Activated CD4-positive, alpha-beta T cell treated with anti-CD3 and anti-CD28 coated beads for 48 hours (primary cell): ENCODE data around the gene TMEM175.

Experiments
- DNase-seq: peaks from one replicate; pipeline ENCODE4 v3.0.0-alpha.2; 2020

TMEM175 gene

DNA sequence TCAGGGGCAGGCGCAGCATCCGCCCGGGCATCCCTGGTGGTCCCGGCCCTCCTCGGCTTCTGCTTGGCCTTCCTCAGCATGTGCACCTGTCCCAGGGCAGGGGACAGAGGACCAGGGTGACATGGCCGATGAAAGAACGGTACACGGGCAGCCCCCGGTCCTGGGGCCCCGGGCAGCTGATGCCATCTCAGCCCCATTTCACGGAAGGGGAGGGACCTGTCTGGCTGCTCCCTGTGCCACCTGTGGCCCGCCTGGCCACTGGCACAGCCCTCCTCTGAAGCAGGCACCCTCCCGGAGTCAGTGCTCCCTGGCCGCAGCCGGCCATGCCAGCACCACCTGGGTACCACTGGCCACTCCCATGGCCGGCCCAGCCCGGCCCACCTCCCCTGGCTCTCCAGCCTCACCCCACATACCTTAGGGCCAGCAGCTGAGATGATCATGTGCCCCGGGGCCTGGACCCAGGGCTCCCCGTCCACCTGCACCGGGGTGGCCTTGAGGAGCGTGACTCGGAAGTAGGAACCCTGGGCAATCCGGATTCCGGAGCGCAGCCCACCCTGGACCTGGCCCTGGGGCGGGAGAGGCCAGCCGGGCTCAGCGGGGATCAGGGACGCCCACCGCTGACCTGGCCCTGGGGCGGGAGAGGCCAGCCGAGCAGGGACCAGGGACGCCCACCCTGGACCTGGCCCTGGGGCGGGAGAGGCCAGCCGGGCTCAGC, 28.5 kb downstream of the TMEM175 start:
- DNase-seq: no peak

DNA sequence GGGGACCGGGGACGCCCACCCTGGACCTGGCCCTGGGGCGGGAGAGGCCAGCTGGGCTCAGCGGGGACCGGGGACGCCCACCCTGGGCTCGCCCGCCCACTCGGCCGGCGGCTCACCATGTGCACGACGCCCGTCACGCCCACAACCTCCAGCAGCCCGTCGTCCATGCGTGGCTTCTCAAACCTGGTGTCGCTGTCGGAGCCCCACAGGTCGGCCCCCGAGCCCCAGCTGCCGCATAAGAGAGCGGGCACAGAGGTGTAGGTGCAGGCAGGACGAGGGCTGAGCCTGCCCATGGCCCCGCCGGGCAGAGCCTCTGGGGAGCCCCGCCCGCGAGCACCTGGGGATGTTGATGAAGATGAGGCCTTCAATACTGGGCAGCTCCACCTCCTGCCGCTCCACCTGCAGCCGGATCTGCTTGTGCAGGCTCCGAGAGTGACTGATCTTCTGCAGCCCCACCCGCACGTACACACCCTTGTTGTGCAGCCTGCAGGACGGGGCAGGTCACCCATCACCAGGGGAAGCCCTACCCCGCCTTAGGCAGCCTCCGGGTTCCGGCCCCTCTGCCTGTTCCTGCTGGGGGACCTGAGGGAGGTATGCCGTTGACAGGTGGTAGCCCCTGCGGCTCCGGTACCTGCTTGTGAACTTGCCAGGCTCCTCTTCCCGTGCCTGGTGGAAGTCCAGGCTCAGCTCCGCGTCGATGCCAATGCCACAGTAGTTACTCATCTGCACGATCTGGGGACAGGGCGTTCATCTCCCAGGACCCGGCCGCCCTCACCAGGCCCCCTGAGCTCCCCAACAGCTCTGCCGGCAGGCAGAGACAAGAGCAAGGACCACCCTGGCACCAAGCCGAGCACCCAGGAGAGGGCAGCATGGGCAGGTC, 29.3 kb downstream of the TMEM175 start:
- DNase-seq: no peak

DNA sequence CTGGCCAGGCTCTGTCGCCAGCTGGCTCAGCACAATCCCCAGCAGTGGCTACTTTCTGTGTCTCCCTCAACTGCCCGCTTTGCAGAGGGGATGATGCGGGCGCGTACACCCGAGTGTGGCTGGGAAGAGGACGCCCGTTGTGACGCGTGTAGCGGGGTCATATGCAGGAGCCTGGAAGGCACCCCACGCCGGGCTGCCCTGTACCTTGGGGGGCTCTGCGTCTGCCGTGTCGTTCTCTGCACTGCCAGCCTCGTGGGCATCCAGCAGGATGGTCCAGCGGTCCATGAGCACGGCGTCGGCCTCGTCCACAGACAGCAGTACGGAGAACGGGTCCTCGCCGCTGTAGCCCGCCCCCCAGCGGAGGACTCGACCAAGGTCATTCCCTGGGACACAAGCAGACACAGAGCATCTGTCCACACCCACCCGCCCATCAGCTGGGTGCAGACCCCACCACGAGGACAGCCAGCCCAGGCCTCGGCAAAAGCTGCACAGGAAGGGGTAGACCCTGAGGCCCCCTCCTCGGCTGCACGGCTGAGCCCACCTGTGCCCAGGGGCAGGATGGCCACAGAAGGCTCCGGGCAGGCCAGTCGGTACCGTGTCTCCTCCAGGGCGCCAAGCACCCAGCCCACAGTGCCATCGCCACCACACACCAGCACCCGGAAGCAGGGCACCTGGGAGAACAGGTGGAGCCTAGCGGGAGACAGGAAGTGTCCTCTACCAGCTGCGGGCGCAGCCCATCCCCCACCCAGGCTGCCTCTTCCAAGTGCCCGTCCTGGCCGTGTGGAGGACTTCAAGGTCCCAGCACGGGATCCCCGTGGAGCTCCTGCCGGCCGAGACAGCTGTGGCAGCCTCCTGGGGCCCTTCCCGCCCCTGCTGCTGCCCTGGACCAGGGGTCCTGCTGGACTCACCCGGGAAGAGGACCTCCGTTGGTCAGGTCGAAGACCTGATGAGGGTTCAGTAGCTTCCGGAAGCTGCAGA, 30.3 kb downstream of the TMEM175 start:
- DNase-seq: no peak

DNA sequence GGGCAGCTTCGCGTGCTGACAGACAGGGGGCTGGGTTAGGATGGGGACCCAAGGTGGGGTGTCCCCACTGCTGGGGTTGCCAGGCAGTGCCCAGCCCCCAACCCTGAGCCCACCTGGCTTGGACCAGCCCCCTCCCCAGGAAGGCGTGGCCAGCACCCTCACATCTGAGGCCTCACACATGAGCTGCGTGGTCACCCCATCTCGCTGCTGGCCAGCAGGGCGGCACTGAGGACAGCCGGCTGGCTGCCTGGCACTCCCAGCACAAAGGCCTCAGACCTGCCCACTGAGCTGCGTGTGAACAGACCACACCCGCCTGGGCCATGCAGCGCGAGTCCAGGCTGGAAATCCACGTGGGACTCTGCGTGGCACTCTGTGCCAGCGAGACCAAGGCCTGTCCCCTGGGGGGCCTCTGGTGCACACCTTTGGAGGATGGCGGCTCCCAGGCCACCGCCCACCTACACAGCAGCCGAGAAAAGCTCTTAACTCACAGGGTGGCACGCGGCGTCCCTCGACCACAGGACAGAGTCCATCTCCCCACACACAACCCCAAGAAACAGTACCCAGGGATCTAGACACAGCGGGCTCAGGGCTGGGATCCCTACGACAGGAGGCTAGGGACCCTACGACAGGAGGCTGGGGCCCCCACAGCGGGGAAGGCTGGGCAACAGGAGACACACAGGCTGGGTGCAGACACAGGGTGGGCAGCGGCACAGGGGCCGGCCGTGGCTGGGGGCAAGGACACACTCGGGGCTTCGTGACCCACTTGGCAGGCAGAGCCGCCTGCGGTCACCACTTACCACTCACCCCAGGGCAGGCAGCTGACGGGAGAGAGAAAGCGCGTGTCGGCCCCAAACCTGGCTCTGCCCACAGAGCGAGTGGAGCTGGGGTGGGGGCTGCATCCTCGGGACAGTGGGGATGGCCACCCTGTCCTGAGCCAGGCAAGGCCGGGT, 31.3 kb downstream of the TMEM175 start:
- DNase-seq: no peak

DNA sequence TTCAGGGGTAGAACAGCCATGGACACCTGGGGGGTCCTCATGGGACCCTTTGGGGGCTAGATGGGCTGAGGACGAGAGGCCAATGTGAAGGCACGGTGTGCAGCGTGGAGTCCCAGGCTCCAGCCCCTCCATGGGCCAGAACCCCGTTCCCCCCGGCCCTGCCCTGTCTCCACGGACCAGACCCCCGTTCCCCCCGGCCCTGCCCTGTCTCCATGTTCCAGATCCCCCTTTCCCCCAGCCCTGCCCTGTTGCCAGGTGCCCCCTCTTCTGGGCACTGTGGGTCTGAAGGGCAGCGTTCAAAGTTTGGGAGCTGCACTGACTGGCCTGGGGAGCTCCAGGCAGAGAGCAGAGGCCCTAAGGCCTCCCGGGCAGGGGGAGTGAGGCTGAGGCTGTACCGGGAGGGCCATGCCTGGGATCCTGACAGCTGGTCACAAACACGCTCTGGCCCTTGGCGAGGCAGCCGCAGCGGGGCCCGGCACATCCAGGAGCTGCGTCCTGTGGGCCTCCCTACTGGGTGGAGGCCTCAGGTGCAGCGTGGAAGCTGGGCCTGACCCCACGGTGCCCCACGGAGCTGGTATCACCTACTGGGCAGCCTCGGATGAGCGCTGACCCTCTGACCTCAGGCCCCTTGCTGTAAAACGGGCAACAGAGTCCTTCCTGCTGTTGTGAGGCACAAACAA, 32.2 kb downstream of the TMEM175 start:
- DNase-seq: no peak

DNA sequence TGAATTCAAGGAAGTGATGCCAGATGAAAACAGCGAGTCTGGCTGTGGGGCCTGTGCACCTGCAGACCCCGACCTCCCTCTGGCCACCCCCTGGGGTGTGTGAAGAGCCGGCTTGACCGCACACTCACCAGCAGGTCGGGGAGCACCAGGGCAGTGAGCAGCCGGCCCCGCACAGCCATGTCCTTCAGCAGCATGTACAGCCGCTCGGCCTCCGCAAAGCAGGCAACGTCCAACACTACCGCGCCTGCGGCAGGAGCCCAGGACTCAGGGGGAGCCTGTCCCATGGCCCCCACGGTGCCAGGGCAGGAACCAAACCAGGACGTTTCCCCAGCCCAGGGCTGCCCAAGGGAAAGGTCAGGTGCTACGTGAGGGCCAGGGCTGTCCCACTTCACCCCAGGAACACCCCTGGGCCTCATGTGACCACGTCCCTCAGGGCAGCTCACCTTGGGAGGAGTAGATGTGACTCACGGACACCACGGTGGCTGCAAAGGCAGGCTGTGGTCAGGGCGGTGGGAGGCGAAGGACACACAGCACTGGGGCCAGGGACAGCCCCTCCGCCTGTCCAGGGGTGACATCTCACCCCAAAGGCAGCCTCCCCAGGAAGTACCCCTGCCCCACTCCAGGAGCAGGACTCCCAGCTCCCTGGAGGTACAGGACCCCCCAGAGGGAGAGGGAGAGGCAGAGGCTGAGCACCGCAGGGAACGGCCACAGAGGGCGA, 32.9 kb downstream of the TMEM175 start:
- DNase-seq: no peak

DNA sequence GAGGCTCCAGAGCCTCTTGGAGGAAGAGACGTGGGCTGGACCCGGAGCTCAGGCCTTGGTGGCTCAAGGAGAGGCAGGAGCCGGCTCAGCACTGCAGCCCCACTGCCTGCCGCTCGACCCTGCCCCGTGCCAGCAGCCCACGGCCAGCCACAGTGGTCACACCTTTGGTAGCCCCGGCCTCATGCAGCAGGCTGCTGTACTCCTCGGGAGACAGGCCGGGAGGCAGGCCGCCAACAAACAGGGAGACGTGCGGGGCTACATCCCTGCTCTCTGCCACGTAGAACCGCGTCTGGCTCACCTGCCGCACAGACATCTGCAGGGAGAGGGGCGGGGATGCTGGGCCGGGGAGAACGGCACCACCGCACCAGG, 33.5 kb downstream of the TMEM175 start:
- DNase-seq: no peak

DNA sequence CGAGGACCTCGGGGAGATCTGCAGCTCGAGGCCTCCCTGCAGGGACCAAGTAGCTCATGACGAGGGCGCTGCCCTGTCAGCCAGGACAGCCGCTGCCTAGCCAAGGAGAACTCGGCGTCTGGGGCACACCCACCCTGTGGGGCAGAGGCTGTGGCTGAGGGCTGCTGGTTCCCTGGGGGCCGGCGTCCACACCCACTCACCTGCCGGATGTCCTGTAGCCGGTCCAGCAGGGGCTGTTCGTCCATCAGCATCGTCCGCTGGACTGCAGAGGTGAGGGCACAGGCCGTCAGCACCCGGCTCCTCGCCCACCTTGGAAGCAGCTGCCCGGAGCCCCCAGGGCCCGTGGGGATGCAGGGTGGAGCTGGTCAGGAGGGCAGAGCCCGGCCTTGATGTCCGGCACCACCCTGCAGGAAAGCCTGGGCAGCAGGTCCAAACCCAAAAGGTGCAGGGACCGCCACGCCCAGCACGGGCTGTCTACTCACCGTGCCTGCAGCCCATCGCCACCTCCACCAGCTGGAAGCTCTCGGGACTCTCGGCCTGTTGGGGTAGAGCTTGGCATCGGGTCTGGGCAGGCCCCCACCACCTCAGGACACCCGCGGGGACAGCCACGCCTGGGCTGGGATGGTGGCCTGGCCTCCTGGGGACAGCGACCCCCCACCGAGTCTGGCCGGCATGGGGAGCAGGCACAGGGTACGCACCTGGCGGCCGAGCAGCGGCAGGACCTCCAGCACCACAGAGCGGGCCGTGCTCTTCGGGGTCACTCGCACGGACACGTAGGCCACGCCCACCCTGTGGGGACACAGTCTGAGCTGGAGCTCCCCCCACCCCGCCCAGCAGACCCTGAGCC, 34.2 kb downstream of the TMEM175 start:
- DNase-seq: no peak

DNA sequence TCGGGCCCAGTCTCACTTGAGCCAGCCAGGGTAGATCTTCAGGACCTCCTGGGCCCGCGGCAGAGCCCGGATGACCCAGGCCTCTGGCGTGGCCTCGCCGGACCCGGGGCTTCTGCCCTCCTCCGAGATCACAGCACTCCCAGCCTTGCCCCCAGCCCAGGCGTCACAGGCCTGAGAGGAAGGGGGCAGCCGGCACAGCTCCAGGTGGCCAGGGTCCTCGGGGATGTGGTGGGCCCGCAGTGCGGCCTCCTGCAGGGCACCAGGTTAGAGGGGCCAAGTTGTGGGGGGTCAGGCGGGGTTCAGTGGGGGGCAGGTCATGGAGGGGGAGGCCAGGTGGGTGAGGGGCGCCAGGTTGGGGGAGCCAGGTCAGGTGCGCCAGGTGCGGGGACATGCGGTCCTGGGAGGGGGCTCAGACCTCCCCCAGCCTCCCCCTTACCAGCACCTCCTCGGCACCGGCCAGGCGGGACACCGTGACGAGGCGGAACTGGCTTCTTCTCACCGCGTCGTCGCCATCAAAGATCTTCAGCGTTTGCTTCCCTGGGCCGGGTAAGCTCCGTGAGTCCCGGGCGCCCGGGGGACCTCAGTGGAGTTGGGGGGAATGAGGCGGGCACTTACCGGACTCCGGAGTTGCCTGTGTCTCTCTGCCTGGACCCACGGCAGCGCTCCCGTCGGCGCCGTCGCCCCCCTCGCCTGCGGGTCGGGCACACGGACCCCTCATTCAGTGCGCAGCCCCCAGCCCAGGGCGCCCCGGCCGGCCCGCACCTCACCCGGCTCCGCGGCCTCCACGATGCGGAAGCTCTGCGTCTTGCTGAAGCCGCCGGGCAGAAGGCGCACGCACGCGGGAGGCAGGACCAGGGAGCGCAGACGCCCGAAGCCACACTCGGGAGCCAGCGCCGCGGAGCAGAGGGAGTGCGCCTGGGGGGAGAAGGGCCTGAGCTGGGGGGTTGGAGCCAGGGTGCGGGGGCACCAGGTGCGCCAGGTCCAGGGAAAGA, 35.1 kb downstream of the TMEM175 start:
- DNase-seq: no peak

DNA sequence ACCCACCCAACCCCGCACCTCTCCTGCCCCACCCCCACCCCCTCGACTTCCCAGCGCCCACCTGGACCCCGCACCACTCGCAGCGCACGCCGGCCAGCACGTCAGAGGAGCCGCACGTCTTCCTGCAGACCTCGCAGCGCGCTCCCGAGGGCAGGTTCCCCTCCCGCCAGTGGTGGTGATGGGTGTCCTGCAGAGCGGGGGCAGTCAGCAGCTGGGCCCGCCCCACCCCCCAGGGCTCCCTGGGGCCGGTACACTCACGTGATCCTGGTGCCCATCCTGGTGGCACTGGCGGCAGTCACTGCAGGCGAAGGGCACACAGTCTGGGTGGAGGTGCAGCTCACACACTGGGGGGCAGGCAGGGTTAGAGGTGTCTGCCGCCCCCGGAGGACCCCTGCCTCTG, 36.0 kb downstream of the TMEM175 start:
- DNase-seq: no peak

DNA sequence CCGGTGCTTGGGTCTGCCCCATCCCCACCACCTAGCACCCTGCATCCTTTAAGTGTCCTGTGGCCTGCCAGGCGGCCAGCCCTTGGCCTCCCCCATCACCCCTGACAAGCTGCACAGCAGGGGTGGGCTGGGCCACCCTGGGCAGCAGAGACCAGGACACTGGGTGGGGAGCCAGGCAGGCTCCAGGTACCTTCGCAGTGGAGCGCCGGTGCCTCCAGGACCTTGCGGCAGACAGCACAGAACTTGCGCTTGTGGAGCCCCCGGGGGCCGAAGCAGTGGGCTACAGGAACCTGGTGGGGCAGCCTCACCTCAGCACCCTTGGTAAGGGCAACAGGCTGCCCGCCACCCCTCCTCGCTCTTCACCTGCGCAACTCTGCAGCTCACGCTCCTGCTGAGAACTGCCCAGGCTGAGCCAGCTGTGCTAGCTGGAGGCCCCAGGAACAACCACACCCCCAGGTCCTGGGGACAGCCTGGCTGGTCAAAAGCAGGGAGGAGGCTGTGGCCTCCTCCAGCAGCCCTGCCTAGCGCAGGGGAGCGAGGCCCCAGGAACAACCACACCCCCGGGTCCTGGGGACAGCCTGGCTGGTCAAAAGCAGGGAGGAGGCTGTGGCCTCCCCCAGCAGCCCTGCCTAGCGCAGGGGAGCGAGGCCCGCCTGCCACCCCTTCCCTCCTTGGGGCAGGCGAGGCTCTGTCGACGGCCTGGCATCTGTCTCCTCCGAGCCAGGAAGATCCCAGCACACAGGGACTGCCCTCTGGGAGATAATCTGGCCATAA, 36.5 kb downstream of the TMEM175 start:
- DNase-seq: no peak

DNA sequence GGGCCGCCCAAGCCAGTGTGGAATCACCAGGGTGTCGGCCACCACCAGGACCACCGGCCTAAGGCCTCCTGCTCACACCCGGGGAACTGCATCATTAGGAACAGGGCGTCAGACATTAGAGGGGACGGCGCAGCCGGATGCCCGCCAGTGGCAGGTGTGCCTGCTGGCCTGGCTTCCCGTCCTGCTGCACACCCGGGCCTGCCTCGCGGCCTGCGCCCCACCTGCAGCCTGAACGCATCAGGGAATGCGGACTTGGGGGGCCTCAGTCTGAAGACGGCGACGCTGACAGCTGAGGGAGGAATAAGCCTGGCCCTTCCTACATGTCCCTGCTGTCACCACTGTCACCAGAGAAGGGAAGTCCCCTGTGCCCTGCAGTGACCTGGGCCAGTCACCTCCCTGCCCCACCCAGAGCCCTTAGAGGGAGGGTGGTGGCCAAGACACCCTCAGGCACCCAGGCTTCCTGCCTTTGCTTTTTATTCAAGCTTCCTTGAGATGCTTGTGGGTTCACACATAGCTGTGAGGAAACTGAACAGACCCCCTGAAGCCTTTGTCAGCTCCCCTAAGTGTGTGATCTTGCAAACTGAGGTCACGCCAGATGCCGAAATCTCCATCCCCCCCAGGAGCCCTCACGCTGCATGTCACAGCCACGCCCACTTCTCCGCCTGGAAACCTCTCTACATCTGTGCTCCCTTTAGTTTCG, 37.9 kb downstream of the TMEM175 start:
- DNase-seq: no peak

DNA sequence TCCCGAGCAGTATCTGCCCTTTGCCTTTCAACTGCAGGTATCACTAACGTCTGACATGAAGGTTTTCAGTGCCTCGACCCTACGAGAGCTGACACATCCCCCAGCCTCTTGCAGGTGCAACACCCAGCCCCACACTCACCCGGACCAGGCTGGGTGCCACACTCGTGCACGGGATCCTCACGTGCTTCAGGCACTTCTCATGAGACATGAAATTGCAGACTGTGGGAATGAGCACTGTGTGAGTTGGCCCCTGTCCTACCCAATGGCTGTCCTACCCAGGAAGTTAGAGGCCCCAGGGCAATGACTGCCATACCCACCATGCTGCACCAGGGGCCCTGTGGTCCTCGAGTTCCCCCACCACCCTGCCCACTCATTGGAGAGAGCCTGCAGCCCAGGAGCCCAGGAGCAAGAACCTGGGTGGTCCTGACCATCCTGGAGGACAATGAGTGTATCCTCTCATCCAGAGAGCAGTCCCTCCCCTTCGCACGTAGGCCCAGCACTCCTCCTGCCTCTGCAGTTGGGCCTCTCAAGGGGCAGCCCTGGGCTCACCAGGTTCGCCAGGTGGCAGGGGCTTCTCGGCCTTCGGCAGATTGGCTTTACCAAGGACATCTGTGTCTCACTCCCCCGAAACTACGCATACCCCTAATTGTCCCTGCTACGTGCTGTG, 38.7 kb downstream of the TMEM175 start:
- DNase-seq: no peak

DNA sequence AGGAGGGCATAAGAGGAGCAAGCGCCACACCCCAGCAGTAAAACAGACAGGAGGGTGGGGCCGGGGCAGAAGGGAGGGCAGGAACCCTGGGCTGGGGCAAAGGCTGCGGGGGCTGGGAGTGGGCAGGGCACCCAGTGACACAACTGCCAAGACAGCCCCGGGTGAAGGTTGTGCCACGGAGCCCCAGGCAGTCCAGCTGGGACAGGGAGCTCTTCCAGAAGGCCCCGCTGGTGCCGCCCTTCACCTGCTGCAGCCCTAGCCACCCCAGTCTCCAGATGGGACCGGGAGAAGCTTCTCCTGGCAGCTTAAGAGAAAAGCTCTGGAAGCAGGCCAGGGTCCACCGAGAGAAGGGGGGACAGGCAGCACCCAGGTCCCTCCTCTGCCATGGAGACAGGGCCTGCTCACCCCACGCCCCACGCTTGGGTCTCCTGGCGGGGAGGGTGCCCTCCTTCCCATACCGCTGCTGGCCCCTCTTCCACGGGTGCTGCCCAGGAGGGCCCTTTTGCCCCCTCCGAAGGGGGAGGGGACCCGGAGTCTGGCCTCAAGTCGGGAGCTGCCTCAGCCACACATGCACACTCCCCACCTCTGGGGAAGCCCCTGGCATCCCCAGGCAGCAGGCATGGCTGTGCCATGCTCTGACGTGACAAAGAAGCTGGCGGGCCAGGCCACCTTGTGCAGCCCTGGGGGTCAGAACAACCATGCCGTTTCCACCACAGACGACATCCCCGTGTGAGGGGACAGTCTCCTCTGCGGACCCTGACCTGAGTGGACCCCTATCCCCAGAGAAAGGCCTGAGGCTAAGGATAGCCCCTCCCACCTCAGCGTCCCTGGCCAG, 39.6 kb downstream of the TMEM175 start:
- no peak for DNase-seq

DNA sequence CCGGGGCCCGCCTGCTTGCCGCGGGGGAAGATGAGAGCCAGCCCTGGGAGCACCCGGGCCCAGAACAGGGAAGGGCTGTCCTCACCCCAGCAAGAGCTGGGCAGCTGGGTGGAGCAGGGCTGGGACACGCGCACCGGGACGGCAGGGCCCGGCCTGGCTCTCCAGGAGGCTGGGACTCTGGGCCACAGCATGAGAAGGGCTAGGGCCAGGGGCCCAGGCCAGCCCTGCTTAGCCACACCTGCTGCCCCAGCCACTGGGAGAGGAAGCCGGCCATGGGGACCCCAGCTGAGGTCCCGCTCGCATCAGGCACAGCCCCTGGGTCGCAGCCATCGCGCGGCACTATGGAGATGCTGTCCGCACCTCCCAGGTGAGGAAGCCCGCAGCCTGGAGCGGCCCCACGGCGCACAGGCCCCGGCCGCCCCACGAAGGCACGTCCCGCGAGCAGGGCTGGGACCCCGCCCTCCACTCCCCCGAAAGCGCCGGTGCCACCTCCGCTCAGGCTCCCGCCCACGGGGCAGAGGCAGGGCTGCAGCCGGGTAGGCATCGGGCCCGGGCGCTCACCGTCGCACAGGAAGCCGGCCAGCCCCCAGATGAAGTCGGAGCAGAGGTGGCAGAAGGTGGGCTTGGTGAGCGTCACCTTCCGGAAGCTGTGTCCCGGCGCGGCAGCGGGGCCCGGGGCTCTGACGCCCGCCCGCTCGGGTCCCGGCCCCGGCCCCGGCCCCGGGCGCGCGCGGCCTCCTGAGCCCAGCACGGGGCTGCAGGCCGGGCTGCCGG, 40.6 kb downstream of the TMEM175 start:
- DNase-seq: peak; percentile 53
